ENCODE measurements around the gene STMN3.

STMN3 gene

DNA sequence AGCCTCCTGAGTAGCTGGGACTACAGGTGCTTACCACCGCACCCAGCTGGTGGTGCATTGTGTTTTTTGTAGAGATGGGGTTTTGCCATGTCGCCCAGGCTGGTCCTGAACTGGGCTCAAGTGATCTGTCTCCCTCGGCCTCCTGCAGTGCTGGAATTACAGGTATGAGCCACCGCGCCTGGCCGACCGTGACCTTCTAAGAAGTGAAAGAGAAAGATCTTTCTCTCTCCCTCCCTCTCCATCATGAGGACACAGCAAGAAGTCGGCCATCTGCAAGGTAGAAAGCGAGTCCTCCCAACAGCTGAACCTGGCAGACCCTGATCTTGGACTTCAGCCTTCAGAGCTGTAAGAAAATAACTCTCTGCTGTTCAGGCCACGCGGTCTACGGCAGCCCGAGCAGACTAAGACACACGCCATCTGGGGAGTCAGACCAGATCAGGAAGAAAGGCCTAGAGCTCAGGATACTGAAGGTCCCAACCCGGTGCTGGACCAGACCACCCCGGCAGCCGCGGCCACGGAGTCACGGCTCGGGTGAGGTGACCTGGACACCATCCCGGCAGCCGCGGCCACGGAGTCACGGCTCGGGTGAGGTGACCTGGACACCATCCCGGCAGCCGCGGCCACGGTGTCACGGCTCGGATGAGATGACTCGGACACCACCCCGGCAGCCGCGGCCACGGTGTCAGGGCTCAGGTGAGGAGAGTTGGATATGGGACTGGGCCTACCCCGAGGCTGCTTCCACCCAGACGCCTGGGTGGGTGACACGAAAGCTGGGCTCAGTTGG is 35.9 kb downstream of the STMN3 start:
- TF ChIP-seq POLR2AphosphoS5 (IDR thresholded peaks at IDR 0.05; ENCODE audit: low read depth, low read length) (no peak), SIN3A (IDR thresholded peaks at IDR 0.05; ENCODE audit: borderline replicate concordance, insufficient read depth, low read length) (no peak), FOXP2 (optimal IDR thresholded peaks at IDR 0.05; ENCODE audit: borderline replicate concordance, extremely low read depth, extremely low read length, insufficient read depth) (no peak), TAF1 (IDR thresholded peaks at IDR 0.05; ENCODE audit: borderline replicate concordance, insufficient read depth, low read length) (no peak)
- TF ChIP-seq, protein P1, sequence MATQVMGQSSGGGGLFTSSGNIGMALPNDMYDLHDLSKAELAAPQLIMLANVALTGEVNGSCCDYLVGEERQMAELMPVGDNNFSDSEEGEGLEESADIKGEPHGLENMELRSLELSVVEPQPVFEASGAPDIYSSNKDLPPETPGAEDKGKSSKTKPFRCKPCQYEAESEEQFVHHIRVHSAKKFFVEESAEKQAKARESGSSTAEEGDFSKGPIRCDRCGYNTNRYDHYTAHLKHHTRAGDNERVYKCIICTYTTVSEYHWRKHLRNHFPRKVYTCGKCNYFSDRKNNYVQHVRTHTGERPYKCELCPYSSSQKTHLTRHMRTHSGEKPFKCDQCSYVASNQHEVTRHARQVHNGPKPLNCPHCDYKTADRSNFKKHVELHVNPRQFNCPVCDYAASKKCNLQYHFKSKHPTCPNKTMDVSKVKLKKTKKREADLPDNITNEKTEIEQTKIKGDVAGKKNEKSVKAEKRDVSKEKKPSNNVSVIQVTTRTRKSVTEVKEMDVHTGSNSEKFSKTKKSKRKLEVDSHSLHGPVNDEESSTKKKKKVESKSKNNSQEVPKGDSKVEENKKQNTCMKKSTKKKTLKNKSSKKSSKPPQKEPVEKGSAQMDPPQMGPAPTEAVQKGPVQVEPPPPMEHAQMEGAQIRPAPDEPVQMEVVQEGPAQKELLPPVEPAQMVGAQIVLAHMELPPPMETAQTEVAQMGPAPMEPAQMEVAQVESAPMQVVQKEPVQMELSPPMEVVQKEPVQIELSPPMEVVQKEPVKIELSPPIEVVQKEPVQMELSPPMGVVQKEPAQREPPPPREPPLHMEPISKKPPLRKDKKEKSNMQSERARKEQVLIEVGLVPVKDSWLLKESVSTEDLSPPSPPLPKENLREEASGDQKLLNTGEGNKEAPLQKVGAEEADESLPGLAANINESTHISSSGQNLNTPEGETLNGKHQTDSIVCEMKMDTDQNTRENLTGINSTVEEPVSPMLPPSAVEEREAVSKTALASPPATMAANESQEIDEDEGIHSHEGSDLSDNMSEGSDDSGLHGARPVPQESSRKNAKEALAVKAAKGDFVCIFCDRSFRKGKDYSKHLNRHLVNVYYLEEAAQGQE (IDR thresholded peaks at IDR 0.05; ENCODE audit: insufficient read depth in 1 of 2, low read depth in 2 of 2, low read length in 2 of 2), result no peak

DNA sequence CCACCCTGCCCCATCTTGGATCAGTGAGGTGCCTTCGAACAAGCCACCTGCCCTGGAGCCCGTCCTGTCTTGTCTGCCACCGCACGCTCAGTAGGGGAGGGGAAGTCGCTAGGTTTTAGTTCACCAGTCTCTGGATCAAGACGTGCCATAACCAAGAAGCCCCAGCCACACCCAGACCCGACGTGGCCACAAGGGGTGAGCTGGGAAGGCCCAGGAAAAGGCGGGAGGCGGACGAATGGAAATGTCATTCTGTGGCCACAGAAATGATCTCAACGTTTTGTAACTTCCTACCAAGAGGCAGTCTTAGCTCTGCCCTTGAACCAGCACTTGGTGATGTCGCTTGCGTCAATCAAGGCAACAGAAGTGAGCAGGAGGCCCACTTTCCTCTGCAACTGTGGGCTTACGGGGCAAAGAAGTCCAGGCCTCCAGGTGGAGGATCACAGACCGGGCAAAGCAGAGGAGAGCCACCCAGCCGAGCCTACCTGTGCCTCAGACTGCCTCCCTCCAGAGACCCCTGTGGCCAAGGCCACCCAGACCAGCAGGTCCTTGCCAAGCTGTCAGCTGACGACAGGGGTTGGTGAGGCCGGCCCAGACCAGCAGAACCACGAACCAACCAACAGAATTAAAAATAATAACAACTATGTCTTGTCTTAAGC is 40.8 kb downstream of the STMN3 start:
- TF ChIP-seq, protein P1 (IDR thresholded peaks at IDR 0.05; ENCODE audit: insufficient read depth in 1 of 2, low read depth in 2 of 2, low read length in 2 of 2), result no peak
- no peak for TF ChIP-seq FOXP2 (optimal IDR thresholded peaks at IDR 0.05; ENCODE audit: borderline replicate concordance, extremely low read depth, extremely low read length, insufficient read depth)

DNA sequence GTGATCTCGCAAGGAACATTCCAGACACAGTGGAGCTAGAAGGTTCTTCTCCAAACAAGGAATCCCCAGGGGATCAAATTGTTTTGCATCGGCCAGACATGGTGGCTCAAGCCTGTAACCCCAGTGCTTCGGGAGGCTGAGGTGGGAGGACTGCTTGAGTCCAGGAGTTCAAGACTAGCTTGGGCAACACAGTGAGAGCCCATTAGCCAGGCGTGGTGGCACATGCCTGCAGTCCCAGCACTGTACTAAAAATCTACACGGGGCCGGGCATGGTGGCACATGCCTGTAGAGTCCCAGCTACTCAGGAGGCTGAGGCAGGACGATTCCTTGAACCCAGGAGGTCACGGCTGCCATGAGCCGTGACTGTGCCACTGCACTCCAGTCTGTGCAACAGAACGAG is 41.6 kb downstream of the STMN3 start:
- TF ChIP-seq SIN3A (IDR thresholded peaks at IDR 0.05; ENCODE audit: borderline replicate concordance, insufficient read depth, low read length) (no peak), POLR2AphosphoS5 (IDR thresholded peaks at IDR 0.05; ENCODE audit: low read depth, low read length) (no peak), TAF1 (IDR thresholded peaks at IDR 0.05; ENCODE audit: borderline replicate concordance, insufficient read depth, low read length) (no peak), FOXP2 (optimal IDR thresholded peaks at IDR 0.05; ENCODE audit: borderline replicate concordance, extremely low read depth, extremely low read length, insufficient read depth) (no peak)
- TF ChIP-seq, protein P1 (IDR thresholded peaks at IDR 0.05; ENCODE audit: insufficient read depth in 1 of 2, low read depth in 2 of 2, low read length in 2 of 2), result no peak

- no peak for TF ChIP-seq POLR2AphosphoS5 (IDR thresholded peaks at IDR 0.05; ENCODE audit: low read depth, low read length)
- TF ChIP-seq, protein P1 (IDR thresholded peaks at IDR 0.05; ENCODE audit: insufficient read depth in 1 of 2, low read depth in 2 of 2, low read length in 2 of 2), result no peak
- TF ChIP-seq FOXP2 (optimal IDR thresholded peaks at IDR 0.05; ENCODE audit: borderline replicate concordance, extremely low read depth, extremely low read length, insufficient read depth), result no peak
- no peak for TF ChIP-seq SIN3A (IDR thresholded peaks at IDR 0.05; ENCODE audit: borderline replicate concordance, insufficient read depth, low read length)
- TF ChIP-seq TAF1 (IDR thresholded peaks at IDR 0.05; ENCODE audit: borderline replicate concordance, insufficient read depth, low read length), result no peak
These were observed 42.4 kb downstream of the STMN3 start for GRCh38 chr20:63610581-63611435.

All from PFSK-1 (cell line).